ENCODE data around the gene FAXC. TPM values are rescaled to one million over a fixed set of nuclear protein-coding genes. Genes with fewer than 3 reads are reported as not detected.

Gene FAXC
- total and polyA plus RNA-seq, 7 experiments from 2014 or later, result not detected

DNA sequence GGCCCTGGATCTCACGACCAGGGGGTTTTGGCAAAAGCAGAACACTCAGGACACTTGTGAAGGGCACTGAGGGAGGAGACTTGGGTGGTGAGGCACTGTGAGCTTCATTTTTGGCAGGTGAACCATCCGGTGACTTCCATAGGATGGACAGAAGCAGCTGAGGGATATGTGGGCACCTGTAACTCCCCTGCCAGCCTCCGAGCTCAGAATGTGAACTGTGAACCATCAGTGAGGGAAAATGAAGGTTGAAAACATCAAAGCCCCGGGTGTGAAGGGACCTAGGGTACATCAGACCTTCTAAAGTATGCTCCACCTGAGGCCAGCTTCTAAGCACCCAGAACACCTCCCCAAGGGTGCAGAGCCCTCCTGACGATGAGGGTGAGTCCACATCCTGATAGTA, 53.2 kb downstream of the FAXC start:
- Histone ChIP-seq H3K4me3 (ENCODE audit: low read length) (no peak overlapping the region), H3K27me3 (ENCODE audit: control insufficient read depth in 2 of 2, insufficient read depth in 2 of 2, low read length in 2 of 2) (no peaks in the 10 kb centered on the region), H3K4me1 (ENCODE audit: control insufficient read depth in 2 of 2, insufficient read depth in 2 of 2, low read length in 2 of 2) (no peaks in the 10 kb centered on the region), H3K9me3 (ENCODE audit: control insufficient read depth in 2 of 3, low read length in 3 of 3) (no peaks in the 10 kb centered on the region), H3K36me3 (ENCODE audit: control insufficient read depth in 2 of 3, insufficient read depth in 3 of 3, low read length in 3 of 3) (no peaks in the 10 kb centered on the region), H3K27ac (ENCODE audit: low read depth, low read length) (no peak overlapping the region)
- no peaks in the 10 kb centered on the region for H3K4me1 Mint-ChIP-seq
- ChIA-PET CTCF (no interaction called here), POLR2A (no interaction called here)
- no peak for ATAC-seq
- H3K9me3 Mint-ChIP-seq, result no peaks in the 10 kb centered on the region
- intact Hi-C loops (cut with micrococcal nuclease), result no loop called here
- no peak overlapping the region for H3K4me3 Mint-ChIP-seq
- H3K27me3 Mint-ChIP-seq, result peaks cover 9 to 40% (median 34%) of the 10 kb centered on the region in 5 donors
- no peak overlapping the region for H3K27ac Mint-ChIP-seq
- no peaks in the 10 kb centered on the region for H3K36me3 Mint-ChIP-seq
- DNase-seq, result no peak

DNA sequence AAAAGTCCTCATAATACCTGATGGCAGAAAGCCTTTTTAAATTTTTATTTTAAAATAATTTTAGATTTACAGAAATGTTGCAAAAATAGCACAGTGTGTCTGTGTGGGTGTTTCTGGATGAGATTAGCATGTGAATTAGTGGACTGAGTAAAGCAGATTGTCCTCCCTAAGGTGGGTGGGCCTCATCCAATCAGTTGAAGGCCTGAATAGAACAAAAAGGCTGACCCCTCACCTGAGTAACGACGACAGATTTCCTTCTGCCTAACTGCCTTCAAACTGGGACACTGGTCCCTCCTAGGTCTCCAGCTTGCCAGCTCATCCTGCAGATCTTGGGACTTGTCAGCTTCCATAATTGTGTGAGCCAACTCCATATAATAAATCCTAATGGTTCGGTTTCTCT, 54.2 kb downstream of the FAXC start:
- CTCF ChIA-PET, result no interaction called here

DNA sequence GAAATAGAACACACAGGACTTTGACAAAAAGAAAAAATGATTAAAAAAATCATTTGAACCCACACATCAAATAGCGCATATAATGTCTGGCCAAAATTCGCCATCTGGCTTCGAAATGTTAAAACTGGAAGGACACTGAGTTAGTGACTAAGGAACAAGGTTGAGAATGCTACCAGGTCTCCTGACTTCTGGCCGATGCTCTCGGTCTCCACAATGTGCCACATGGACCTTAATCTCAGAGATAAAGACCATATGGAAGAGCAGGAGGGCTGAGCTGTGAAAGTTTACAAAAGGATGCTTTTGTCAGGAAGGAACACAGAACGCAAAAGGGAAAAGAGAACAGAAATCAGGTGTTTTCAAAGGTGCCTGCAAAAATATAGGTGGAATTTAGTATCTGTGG, 54.7 kb downstream of the FAXC start:
- intact Hi-C loops (cut with micrococcal nuclease), result no loop called here
- CTCF ChIA-PET, result no interaction called here
- H3K4me1 ChIP-seq (ENCODE audit: control insufficient read depth in 2 of 2, insufficient read depth in 2 of 2, low read length in 2 of 2), result no peaks in the 10 kb centered on the region
- H3K27me3 ChIP-seq (ENCODE audit: control insufficient read depth in 2 of 2, insufficient read depth in 2 of 2, low read length in 2 of 2), result no peaks in the 10 kb centered on the region
- no peak overlapping the region for H3K27ac ChIP-seq (ENCODE audit: low read depth, low read length)
- Mint-ChIP-seq H3K36me3 (no peaks in the 10 kb centered on the region), H3K27ac (no peak overlapping the region), H3K4me3 (no peak overlapping the region), H3K27me3 (peaks cover 8 to 40% (median 26%) of the 10 kb centered on the region in 5 donors), H3K4me1 (no peaks in the 10 kb centered on the region), H3K9me3 (no peaks in the 10 kb centered on the region)
- H3K9me3 ChIP-seq (ENCODE audit: control insufficient read depth in 2 of 3, low read length in 3 of 3), result no peaks in the 10 kb centered on the region
- POLR2A ChIA-PET, result no interaction called here
- no peak overlapping the region for H3K4me3 ChIP-seq (ENCODE audit: low read length)
- ATAC-seq, result no peak
- H3K36me3 ChIP-seq (ENCODE audit: control insufficient read depth in 2 of 3, insufficient read depth in 3 of 3, low read length in 3 of 3), result no peaks in the 10 kb centered on the region
- no peak for DNase-seq

More for the DNA sequence above, 54.2 kb downstream of the FAXC start:
- H3K36me3 Mint-ChIP-seq, result no peaks in the 10 kb centered on the region
- intact Hi-C loops (cut with micrococcal nuclease), result no loop called here
- no peak overlapping the region for H3K27ac Mint-ChIP-seq
- Histone ChIP-seq H3K36me3 (ENCODE audit: control insufficient read depth in 2 of 3, insufficient read depth in 3 of 3, low read length in 3 of 3) (no peaks in the 10 kb centered on the region), H3K4me1 (ENCODE audit: control insufficient read depth in 2 of 2, insufficient read depth in 2 of 2, low read length in 2 of 2) (no peaks in the 10 kb centered on the region), H3K9me3 (ENCODE audit: control insufficient read depth in 2 of 3, low read length in 3 of 3) (no peaks in the 10 kb centered on the region), H3K27me3 (ENCODE audit: control insufficient read depth in 2 of 2, insufficient read depth in 2 of 2, low read length in 2 of 2) (no peaks in the 10 kb centered on the region), H3K4me3 (ENCODE audit: low read length) (no peak overlapping the region), H3K27ac (ENCODE audit: low read depth, low read length) (no peak overlapping the region)
- no peak for ATAC-seq
- no peak overlapping the region for H3K4me3 Mint-ChIP-seq
- no peak for DNase-seq
- no peaks in the 10 kb centered on the region for H3K9me3 Mint-ChIP-seq
- no peaks in the 10 kb centered on the region for H3K4me1 Mint-ChIP-seq
- peaks cover 9 to 40% (median 28%) of the 10 kb centered on the region in 5 donors for H3K27me3 Mint-ChIP-seq
- POLR2A ChIA-PET, result no interaction called here

DNA sequence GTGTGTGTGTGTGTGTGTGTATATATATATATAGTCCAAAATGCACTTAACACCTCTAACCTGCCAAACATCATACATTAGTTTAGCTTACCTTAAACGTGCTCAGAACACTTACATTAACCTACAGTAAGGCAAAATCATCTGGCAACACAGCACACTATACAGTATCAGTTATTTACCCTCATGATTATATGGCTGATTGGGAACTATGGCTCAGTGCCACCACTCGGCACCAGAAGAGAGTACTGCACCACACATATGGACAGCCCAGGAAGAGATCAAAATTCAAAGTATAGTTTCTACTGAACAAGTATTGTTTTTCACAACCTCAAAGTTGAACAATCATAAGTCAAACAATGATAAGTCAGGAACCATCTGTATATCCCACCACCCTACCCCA, 59.8 kb downstream of the FAXC start:
- ChIA-PET CTCF (no interaction called here), POLR2A (no interaction called here)
- peaks cover 0 to 45% (median 16%) of the 10 kb centered on the region in 5 donors for H3K27me3 Mint-ChIP-seq
- H3K4me3 Mint-ChIP-seq, result no peak overlapping the region
- intact Hi-C loops (cut with micrococcal nuclease), result no loop called here
- DNase-seq (no peak), ATAC-seq (no peak)
- Histone ChIP-seq H3K36me3 (ENCODE audit: control insufficient read depth in 2 of 3, insufficient read depth in 3 of 3, low read length in 3 of 3) (no peaks in the 10 kb centered on the region), H3K27ac (ENCODE audit: low read depth, low read length) (no peak overlapping the region), H3K4me1 (ENCODE audit: control insufficient read depth in 2 of 2, insufficient read depth in 2 of 2, low read length in 2 of 2) (no peaks in the 10 kb centered on the region), H3K4me3 (ENCODE audit: low read length) (no peak overlapping the region), H3K9me3 (ENCODE audit: control insufficient read depth in 2 of 3, low read length in 3 of 3) (no peaks in the 10 kb centered on the region), H3K27me3 (ENCODE audit: control insufficient read depth in 2 of 2, insufficient read depth in 2 of 2, low read length in 2 of 2) (no peaks in the 10 kb centered on the region)
- H3K36me3 Mint-ChIP-seq, result no peaks in the 10 kb centered on the region
- H3K9me3 Mint-ChIP-seq, result no peaks in the 10 kb centered on the region
- H3K4me1 Mint-ChIP-seq, result no peaks in the 10 kb centered on the region
- no peak overlapping the region for H3K27ac Mint-ChIP-seq

DNA sequence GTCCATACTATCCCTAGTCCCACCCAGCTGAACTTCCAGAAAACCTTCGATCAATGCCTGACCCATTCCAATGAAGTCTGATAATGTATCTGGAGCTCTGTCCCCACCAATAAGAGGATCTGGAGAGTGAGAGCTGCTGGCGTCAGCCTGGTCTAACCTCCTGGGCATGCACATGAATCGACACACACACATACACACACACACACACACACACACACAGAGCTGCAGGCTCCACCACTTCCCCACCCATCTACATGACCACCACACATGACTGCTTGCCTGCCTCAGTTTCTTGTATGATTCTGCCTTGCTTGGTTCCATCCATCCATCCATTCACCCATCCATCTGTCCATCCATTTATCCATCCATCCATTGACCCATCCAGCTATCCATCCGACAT, 60.8 kb downstream of the FAXC start:
- intact Hi-C loops (cut with micrococcal nuclease), result no loop called here
- no peaks in the 10 kb centered on the region for H3K9me3 ChIP-seq (ENCODE audit: control insufficient read depth in 2 of 3, low read length in 3 of 3)
- CTCF ChIA-PET, result no interaction called here
- H3K9me3 Mint-ChIP-seq, result no peaks in the 10 kb centered on the region
- DNase-seq, result no peak
- no peak overlapping the region for H3K4me3 Mint-ChIP-seq
- no peak overlapping the region for H3K27ac Mint-ChIP-seq
- no peak overlapping the region for H3K4me3 ChIP-seq (ENCODE audit: low read length)
- POLR2A ChIA-PET, result no interaction called here
- H3K4me1 ChIP-seq (ENCODE audit: control insufficient read depth in 2 of 2, insufficient read depth in 2 of 2, low read length in 2 of 2), result no peaks in the 10 kb centered on the region
- no peaks in the 10 kb centered on the region for H3K4me1 Mint-ChIP-seq
- peaks cover 0 to 41% (median 16%) of the 10 kb centered on the region in 5 donors for H3K27me3 Mint-ChIP-seq
- no peak for ATAC-seq
- H3K27ac ChIP-seq (ENCODE audit: low read depth, low read length), result no peak overlapping the region
- H3K27me3 ChIP-seq (ENCODE audit: control insufficient read depth in 2 of 2, insufficient read depth in 2 of 2, low read length in 2 of 2), result no peaks in the 10 kb centered on the region
- H3K36me3 ChIP-seq (ENCODE audit: control insufficient read depth in 2 of 3, insufficient read depth in 3 of 3, low read length in 3 of 3), result no peaks in the 10 kb centered on the region
- no peaks in the 10 kb centered on the region for H3K36me3 Mint-ChIP-seq

DNA sequence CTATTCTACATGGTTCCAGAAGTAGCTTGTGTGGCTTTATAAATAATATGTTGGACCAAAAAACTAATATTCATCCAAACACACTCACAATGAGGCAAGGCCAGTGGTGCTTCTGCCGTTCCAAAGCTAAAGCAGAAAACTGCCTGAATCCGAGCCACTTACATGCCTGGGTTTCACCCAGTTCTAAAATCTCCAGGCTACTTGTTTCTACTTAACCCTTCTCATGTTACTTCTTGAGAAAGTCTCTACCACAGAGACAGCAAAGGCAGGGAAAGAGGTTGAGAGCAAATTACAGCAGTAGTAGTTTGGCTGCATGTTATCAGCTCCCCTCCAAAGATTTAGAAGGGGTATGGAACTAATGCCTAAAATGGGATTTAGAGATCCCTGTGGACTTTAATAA, 62.0 kb downstream of the FAXC start:
- ChIA-PET POLR2A (no interaction called here), CTCF (no interaction called here)
- Mint-ChIP-seq H3K4me1 (no peaks in the 10 kb centered on the region), H3K9me3 (no peaks in the 10 kb centered on the region), H3K27me3 (peaks cover 5 to 34% (median 12%) of the 10 kb centered on the region in 5 donors), H3K36me3 (no peaks in the 10 kb centered on the region), H3K27ac (no peak overlapping the region), H3K4me3 (no peak overlapping the region)
- intact Hi-C loops (cut with micrococcal nuclease), result no loop called here
- no peak overlapping the region for H3K27ac ChIP-seq (ENCODE audit: low read depth, low read length)
- no peak overlapping the region for H3K4me3 ChIP-seq (ENCODE audit: low read length)
- no peaks in the 10 kb centered on the region for H3K27me3 ChIP-seq (ENCODE audit: control insufficient read depth in 2 of 2, insufficient read depth in 2 of 2, low read length in 2 of 2)
- DNase-seq (no peak), ATAC-seq (no peak)
- H3K4me1 ChIP-seq (ENCODE audit: control insufficient read depth in 2 of 2, insufficient read depth in 2 of 2, low read length in 2 of 2), result no peaks in the 10 kb centered on the region
- no peaks in the 10 kb centered on the region for H3K9me3 ChIP-seq (ENCODE audit: control insufficient read depth in 2 of 3, low read length in 3 of 3)
- no peaks in the 10 kb centered on the region for H3K36me3 ChIP-seq (ENCODE audit: control insufficient read depth in 2 of 3, insufficient read depth in 3 of 3, low read length in 3 of 3)

DNA sequence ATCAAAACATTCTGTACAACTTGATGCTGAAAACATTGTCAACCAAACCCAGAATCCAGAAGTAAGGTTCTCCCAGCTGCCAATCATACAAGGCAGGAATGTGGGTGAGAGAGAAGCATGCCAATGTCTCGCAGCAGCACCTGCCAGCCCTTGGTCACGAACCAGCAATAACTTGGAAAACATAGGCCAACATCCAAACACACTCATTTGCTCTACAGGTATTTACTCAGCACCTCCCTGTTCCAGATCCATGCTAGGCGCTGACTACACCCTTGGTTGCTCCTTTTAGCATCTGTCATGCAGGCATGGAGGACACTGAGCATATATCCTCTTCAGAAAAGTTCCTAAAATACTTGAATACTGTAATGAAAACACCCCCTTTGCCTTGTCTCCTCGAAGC, 63.6 kb downstream of the FAXC start:
- Mint-ChIP-seq H3K36me3 (no peaks in the 10 kb centered on the region), H3K27ac (no peak overlapping the region), H3K4me1 (no peaks in the 10 kb centered on the region), H3K27me3 (peaks cover 5 to 31% (median 10%) of the 10 kb centered on the region in 5 donors), H3K9me3 (no peaks in the 10 kb centered on the region), H3K4me3 (no peak overlapping the region)
- H3K9me3 ChIP-seq (ENCODE audit: control insufficient read depth in 2 of 3, low read length in 3 of 3), result no peaks in the 10 kb centered on the region
- H3K4me1 ChIP-seq (ENCODE audit: control insufficient read depth in 2 of 2, insufficient read depth in 2 of 2, low read length in 2 of 2), result no peaks in the 10 kb centered on the region
- H3K36me3 ChIP-seq (ENCODE audit: control insufficient read depth in 2 of 3, insufficient read depth in 3 of 3, low read length in 3 of 3), result no peaks in the 10 kb centered on the region
- intact Hi-C loops (cut with micrococcal nuclease), result no loop called here
- no peak overlapping the region for H3K4me3 ChIP-seq (ENCODE audit: low read length)
- no peaks in the 10 kb centered on the region for H3K27me3 ChIP-seq (ENCODE audit: control insufficient read depth in 2 of 2, insufficient read depth in 2 of 2, low read length in 2 of 2)
- H3K27ac ChIP-seq (ENCODE audit: low read depth, low read length), result no peak overlapping the region
- DNase-seq (no peak), ATAC-seq (no peak)
- ChIA-PET POLR2A (no interaction called here), CTCF (no interaction called here)
